ENCODE measurements around the gene LRRC49. TPM values are rescaled to one million over a fixed set of nuclear protein-coding genes. Genes with fewer than 3 reads are reported as not detected.

Gene LRRC49
- total and polyA plus RNA-seq, 2 donors = 3.2 to 5.7 TPM

DNA sequence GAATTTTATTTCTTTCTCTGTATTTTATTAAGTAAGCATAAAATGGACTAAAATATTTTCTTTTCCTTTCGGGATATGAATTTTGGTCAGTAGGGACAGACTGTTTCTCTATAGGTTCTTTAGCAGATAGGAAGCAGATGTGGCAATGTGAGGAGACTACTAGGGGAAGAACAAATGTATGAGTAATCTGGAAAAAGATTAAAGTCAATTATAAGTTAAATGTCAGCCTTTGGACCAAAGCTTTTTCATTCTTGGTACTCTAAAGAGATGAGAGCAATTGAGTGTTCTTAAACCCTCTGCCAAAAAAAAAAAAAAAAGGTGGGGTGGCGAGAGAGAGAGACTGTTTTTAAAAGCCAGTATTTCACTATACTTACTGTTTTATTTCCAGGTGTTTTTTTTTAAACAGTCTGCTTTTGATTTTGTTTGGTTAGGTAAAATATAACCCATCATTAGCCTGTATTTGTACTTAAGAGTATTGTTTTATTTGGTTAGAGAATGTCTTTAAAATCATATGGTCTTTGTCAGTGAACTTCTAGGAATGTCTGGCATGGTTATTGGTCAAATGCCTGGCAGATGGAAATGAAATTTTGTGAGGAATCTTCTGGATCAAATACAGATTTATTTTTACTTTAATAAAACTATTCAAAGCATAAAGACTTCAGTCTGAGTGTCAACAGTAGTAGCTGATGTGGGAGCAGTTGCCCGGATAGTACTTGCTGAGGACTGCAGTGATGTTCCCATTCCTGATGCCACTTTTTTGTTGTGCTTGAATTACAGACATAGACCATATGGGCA is 63.8 kb downstream of the LRRC49 start:
- no peaks in the 10 kb centered on the region for H3K27me3 ChIP-seq (ENCODE audit: control insufficient read depth in 2 of 2, insufficient read depth in 1 of 2, low read length in 1 of 2)
- no peaks in the 10 kb centered on the region for H3K36me3 ChIP-seq (ENCODE audit: control insufficient read depth in 2 of 2, insufficient read depth in 2 of 2, low read length in 1 of 2)
- no peaks in the 10 kb centered on the region for H3K4me1 ChIP-seq (ENCODE audit: control insufficient read depth in 2 of 2, insufficient read depth in 2 of 2, low read length in 2 of 2)
- no peak overlapping the region for H3K27ac ChIP-seq (ENCODE audit: low read depth in 1 of 2, low read length in 1 of 2)
- no peak for DNase-seq (ENCODE audit: low read depth in 6 of 9, low spot score in 9 of 9)
- 95% methylated on average over 3 of the region's 3 CpGs for WGBS
- H3K9me3 ChIP-seq (ENCODE audit: control insufficient read depth in 2 of 2, insufficient read depth in 1 of 2, low read length in 1 of 2) = no peaks in the 10 kb centered on the region
- H3K4me3 ChIP-seq (ENCODE audit: low read length in 2 of 2) = no peak overlapping the region

DNA sequence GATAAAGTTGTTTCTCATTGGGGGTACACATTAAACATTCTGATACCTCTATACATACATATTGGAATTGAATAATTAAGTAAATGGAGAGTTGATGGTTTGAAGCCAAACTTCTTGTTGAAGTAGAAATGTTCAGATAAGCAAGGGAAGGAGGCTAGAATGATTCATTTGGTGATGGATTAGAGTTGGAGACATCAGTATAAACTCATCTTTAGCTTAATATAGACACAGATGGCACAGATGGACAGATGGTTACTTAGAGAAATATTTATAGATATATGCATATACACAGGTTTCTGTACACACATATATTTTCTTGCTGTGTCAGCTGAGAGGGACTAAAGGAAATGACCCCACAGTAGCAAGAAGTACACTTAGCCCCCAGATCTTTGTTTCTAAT is 69.5 kb downstream of the LRRC49 start:
- H3K4me1 ChIP-seq (ENCODE audit: control insufficient read depth in 2 of 2, insufficient read depth in 2 of 2, low read length in 2 of 2) = no peaks in the 10 kb centered on the region
- no peak overlapping the region for H3K27ac ChIP-seq (ENCODE audit: low read depth in 1 of 2, low read length in 1 of 2)
- no peak for DNase-seq (ENCODE audit: low read depth in 6 of 9, low spot score in 9 of 9)
- H3K36me3 ChIP-seq (ENCODE audit: control insufficient read depth in 2 of 2, insufficient read depth in 2 of 2, low read length in 1 of 2) = no peaks in the 10 kb centered on the region
- no peaks in the 10 kb centered on the region for H3K27me3 ChIP-seq (ENCODE audit: control insufficient read depth in 2 of 2, insufficient read depth in 1 of 2, low read length in 1 of 2)
- H3K4me3 ChIP-seq (ENCODE audit: low read length in 2 of 2) = no peak overlapping the region
- H3K9me3 ChIP-seq (ENCODE audit: control insufficient read depth in 2 of 2, insufficient read depth in 1 of 2, low read length in 1 of 2) = no peaks in the 10 kb centered on the region

DNA sequence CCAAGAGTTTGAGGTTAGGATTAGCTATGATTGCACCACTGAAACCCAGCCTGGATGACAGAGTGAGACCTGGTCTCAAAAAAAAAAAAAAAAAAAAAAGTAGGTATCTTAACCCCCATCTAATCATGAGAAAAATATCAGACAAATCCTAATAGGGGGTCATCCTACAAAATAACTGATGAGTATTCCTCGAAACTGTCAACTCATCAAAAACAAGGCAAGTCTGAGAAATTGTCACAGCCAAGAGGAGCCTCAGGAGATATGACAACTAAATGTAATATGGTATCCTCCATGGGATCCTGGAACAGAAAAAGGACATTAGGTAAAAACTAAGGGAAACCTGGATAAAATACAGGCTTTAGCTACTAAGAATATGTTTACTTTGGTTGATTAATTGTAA is 70.6 kb downstream of the LRRC49 start:
- no peak overlapping the region for H3K4me3 ChIP-seq (ENCODE audit: low read length in 2 of 2)
- H3K27ac ChIP-seq (ENCODE audit: low read depth in 1 of 2, low read length in 1 of 2) = no peak overlapping the region
- no peaks in the 10 kb centered on the region for H3K27me3 ChIP-seq (ENCODE audit: control insufficient read depth in 2 of 2, insufficient read depth in 1 of 2, low read length in 1 of 2)
- H3K4me1 ChIP-seq (ENCODE audit: control insufficient read depth in 2 of 2, insufficient read depth in 2 of 2, low read length in 2 of 2) = no peaks in the 10 kb centered on the region
- no peak for DNase-seq (ENCODE audit: low read depth in 6 of 9, low spot score in 9 of 9)
- H3K9me3 ChIP-seq (ENCODE audit: control insufficient read depth in 2 of 2, insufficient read depth in 1 of 2, low read length in 1 of 2) = no peaks in the 10 kb centered on the region
- WGBS = 99% methylated on average over 1 of the region's 1 CpG
- H3K36me3 ChIP-seq (ENCODE audit: control insufficient read depth in 2 of 2, insufficient read depth in 2 of 2, low read length in 1 of 2) = no peaks in the 10 kb centered on the region

DNA sequence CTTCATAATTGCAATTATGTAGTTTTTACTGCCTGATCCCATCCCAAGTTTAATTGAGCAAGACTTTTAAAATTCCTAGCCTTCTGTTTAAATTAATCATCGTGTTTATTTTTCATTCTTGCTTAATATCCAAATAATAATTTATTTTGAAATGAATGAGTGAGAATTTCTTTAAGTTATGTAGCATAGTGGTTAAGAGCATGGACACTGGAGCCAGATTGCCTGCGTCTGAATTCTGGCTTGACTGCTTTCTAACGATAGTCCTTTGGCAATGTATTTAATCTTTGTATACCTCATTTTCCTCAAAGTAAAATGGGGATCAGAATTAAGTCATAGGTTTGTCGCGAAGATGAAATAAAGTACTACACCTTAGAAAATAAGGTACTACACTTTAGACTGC is 71.4 kb downstream of the LRRC49 start:
- Histone ChIP-seq H3K4me3 (ENCODE audit: low read length in 2 of 2) (no peak overlapping the region), H3K9me3 (ENCODE audit: control insufficient read depth in 2 of 2, insufficient read depth in 1 of 2, low read length in 1 of 2) (no peaks in the 10 kb centered on the region), H3K27ac (ENCODE audit: low read depth in 1 of 2, low read length in 1 of 2) (no peak overlapping the region), H3K27me3 (ENCODE audit: control insufficient read depth in 2 of 2, insufficient read depth in 1 of 2, low read length in 1 of 2) (no peaks in the 10 kb centered on the region), H3K36me3 (ENCODE audit: control insufficient read depth in 2 of 2, insufficient read depth in 2 of 2, low read length in 1 of 2) (no peaks in the 10 kb centered on the region), H3K4me1 (ENCODE audit: control insufficient read depth in 2 of 2, insufficient read depth in 2 of 2, low read length in 2 of 2) (no peaks in the 10 kb centered on the region)
- DNase-seq (ENCODE audit: low read depth in 6 of 9, low spot score in 9 of 9) = no peak
- 98% methylated on average over 5 of the region's 5 CpGs for WGBS

DNA sequence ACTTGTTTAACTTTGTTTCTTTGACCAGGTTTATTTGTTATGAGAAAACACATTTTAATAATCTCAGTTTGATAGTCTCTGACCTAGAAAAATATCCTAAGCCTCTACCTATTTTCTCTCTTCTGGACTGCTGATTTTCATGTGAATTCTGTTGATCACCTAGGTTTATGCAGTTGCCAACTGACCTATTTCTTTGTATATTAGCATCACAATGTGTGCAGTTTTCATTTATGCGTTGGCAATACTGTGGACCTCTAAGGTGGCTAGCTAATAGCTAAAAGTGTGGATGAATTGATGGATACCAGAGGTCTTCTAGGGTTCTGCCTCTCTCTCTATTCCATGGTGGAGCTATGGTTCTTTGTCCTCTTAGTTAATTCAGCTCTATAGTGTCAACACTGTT is 72.1 kb downstream of the LRRC49 start:
- no peak for DNase-seq (ENCODE audit: low read depth in 6 of 9, low spot score in 9 of 9)
- no peaks in the 10 kb centered on the region for H3K36me3 ChIP-seq (ENCODE audit: control insufficient read depth in 2 of 2, insufficient read depth in 2 of 2, low read length in 1 of 2)
- H3K27me3 ChIP-seq (ENCODE audit: control insufficient read depth in 2 of 2, insufficient read depth in 1 of 2, low read length in 1 of 2) = no peaks in the 10 kb centered on the region
- WGBS = 94% methylated on average over 1 of the region's 1 CpG
- H3K9me3 ChIP-seq (ENCODE audit: control insufficient read depth in 2 of 2, insufficient read depth in 1 of 2, low read length in 1 of 2) = no peaks in the 10 kb centered on the region
- no peak overlapping the region for H3K4me3 ChIP-seq (ENCODE audit: low read length in 2 of 2)
- no peak overlapping the region for H3K27ac ChIP-seq (ENCODE audit: low read depth in 1 of 2, low read length in 1 of 2)
- no peaks in the 10 kb centered on the region for H3K4me1 ChIP-seq (ENCODE audit: control insufficient read depth in 2 of 2, insufficient read depth in 2 of 2, low read length in 2 of 2)

DNA sequence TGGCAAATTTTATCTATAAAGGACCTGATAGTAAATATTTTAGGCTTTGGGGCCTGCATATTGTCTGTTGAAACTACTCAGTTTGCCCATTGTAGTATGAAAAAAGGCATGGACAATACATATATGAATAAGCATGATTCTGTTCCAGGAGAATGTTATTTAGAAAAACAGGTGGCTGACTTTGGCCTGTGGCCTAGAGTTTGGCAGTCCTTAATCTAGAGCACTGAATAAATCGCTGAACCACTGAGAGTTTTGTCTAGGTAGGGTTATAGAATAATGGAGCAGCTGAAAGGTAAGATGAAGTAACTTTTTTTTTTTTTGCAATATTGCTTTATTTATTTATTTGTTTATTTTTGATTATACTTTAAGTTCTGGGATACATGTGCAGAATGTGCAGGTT is 75.0 kb downstream of the LRRC49 start:
- Histone ChIP-seq H3K9me3 (ENCODE audit: control insufficient read depth in 2 of 2, insufficient read depth in 1 of 2, low read length in 1 of 2) (no peaks in the 10 kb centered on the region), H3K4me1 (ENCODE audit: control insufficient read depth in 2 of 2, insufficient read depth in 2 of 2, low read length in 2 of 2) (no peaks in the 10 kb centered on the region), H3K27me3 (ENCODE audit: control insufficient read depth in 2 of 2, insufficient read depth in 1 of 2, low read length in 1 of 2) (no peaks in the 10 kb centered on the region), H3K4me3 (ENCODE audit: low read length in 2 of 2) (no peak overlapping the region), H3K36me3 (ENCODE audit: control insufficient read depth in 2 of 2, insufficient read depth in 2 of 2, low read length in 1 of 2) (no peaks in the 10 kb centered on the region), H3K27ac (ENCODE audit: low read depth in 1 of 2, low read length in 1 of 2) (no peak overlapping the region)
- DNase-seq (ENCODE audit: low read depth in 6 of 9, low spot score in 9 of 9) = no peak
- 93% methylated on average over 1 of the region's 1 CpG for WGBS

DNA sequence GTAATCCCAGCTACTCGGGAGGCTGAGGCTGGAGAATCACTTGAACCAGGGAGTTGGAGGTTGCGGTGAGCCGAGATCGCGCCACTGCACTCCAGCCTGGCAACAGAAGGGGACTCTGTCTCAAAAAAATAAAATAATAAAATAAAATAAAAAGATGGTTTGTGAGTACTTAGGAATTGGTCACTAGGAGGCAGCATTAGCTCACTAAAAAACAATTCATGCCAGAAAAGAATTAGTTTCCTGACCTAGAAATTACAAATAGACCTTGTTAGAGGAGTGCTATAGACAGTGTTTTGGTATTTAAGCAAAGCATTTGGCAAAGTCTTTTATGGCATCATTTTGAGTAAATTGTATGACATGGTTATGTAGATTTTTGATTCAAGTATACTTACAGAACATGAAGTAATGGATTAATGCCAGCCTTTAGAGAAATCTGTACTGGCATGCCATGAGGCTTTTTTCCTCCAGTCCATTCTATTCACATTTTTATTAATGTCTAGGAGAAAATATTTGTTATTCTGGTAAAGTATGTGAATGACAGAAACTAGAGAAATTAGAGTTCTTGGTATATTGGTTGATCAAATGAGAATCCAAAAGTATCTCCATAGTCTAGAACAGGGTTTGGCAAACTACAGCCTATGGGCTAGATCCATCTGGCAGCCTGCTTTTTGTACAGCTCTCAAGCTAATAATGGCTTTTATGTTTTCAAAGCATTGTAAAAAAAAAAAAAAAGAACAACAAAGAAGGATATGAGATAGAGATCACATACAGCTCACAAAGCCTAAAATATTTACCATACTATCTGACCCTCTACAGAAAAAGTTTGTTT is 81.6 kb downstream of the LRRC49 start:
- WGBS = 87% methylated on average over 5 of the region's 5 CpGs
- no peaks in the 10 kb centered on the region for H3K36me3 ChIP-seq (ENCODE audit: control insufficient read depth in 2 of 2, insufficient read depth in 2 of 2, low read length in 1 of 2)
- no peak overlapping the region for H3K4me3 ChIP-seq (ENCODE audit: low read length in 2 of 2)
- DNase-seq (ENCODE audit: low read depth in 6 of 9, low spot score in 9 of 9) = peak in 1 of 9 donors; percentile 2
- H3K9me3 ChIP-seq (ENCODE audit: control insufficient read depth in 2 of 2, insufficient read depth in 1 of 2, low read length in 1 of 2) = no peaks in the 10 kb centered on the region
- H3K27ac ChIP-seq (ENCODE audit: low read depth in 1 of 2, low read length in 1 of 2) = no peak overlapping the region
- no peaks in the 10 kb centered on the region for H3K27me3 ChIP-seq (ENCODE audit: control insufficient read depth in 2 of 2, insufficient read depth in 1 of 2, low read length in 1 of 2)
- no peaks in the 10 kb centered on the region for H3K4me1 ChIP-seq (ENCODE audit: control insufficient read depth in 2 of 2, insufficient read depth in 2 of 2, low read length in 2 of 2)

DNA sequence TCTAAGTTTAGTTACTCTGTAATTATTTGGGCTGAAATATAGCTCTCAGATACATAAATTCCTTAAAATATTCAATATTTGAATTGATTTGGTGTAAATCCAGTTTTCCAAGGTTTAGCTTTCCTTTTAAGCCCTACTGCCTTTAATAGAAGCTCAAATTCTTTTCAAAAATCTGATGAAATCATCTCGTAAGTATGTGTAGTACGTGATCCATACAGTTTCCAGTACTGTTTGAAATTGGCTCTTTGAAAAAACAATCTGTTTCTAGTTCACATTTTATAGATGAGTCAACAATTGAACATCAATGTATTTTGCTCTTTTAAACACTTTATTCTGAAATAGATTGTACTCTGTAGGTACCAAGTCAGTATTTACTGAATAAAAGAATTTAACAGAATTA is 84.2 kb downstream of the LRRC49 start:
- no peak for DNase-seq (ENCODE audit: low read depth in 6 of 9, low spot score in 9 of 9)
- Histone ChIP-seq H3K9me3 (ENCODE audit: control insufficient read depth in 2 of 2, insufficient read depth in 1 of 2, low read length in 1 of 2) (no peaks in the 10 kb centered on the region), H3K4me1 (ENCODE audit: control insufficient read depth in 2 of 2, insufficient read depth in 2 of 2, low read length in 2 of 2) (no peaks in the 10 kb centered on the region), H3K27me3 (ENCODE audit: control insufficient read depth in 2 of 2, insufficient read depth in 1 of 2, low read length in 1 of 2) (no peaks in the 10 kb centered on the region), H3K36me3 (ENCODE audit: control insufficient read depth in 2 of 2, insufficient read depth in 2 of 2, low read length in 1 of 2) (no peaks in the 10 kb centered on the region), H3K27ac (ENCODE audit: low read depth in 1 of 2, low read length in 1 of 2) (no peak overlapping the region), H3K4me3 (ENCODE audit: low read length in 2 of 2) (no peak overlapping the region)
- 97% methylated on average over 2 of the region's 2 CpGs for WGBS

DNA sequence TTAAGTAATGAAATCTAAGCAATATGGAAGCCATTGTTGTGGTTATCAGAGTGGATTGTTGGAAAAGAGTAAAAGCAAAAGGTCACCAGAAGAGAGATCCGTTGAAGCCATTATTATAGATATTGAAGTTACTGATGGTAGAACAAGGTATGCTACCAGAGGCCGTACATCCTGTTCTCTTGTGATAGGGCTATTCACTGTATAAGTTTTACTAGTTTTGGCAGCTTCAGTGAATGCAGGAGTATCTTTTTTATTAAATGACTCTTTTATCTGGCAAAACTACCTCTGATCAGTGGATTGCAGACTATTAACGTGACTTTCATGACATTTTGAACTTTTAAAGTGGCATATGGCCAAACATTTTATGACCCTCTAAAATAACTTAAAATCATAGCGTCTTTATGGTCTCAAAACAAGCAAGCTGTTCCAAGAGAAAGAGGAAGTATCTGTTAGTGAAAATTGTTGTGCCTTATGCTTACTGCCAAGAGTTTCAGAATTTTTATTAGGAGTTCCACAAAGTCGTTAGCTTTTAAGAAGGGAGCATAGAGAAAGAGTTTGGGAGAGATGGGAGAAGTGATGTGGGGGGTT is 102.9 kb downstream of the LRRC49 start:
- Histone ChIP-seq H3K36me3 (ENCODE audit: control insufficient read depth in 2 of 2, insufficient read depth in 2 of 2, low read length in 1 of 2) (no peaks in the 10 kb centered on the region), H3K4me3 (ENCODE audit: low read length in 2 of 2) (no peak overlapping the region), H3K4me1 (ENCODE audit: control insufficient read depth in 2 of 2, insufficient read depth in 2 of 2, low read length in 2 of 2) (no peaks in the 10 kb centered on the region), H3K27ac (ENCODE audit: low read depth in 1 of 2, low read length in 1 of 2) (no peak overlapping the region), H3K27me3 (ENCODE audit: control insufficient read depth in 2 of 2, insufficient read depth in 1 of 2, low read length in 1 of 2) (no peaks in the 10 kb centered on the region), H3K9me3 (ENCODE audit: control insufficient read depth in 2 of 2, insufficient read depth in 1 of 2, low read length in 1 of 2) (no peaks in the 10 kb centered on the region)
- no peak for DNase-seq (ENCODE audit: low read depth in 6 of 9, low spot score in 9 of 9)
- 43% methylated on average over 5 of the region's 5 CpGs for WGBS
